Gastroesophageal sphincter (tissue), 4 donors: ENCODE measurements around the gene C10orf71. TPM values are rescaled to one million over a fixed set of nuclear protein-coding genes. Genes with fewer than 3 reads are reported as not detected.

ENCODE experiments used
- ATAC-seq: fragments of 150-250 bp; one replicate; pipeline ENCODE4 v1.9.1; 2016; ENCODE audit warnings: mild to moderate bottlenecking, moderate library complexity
- H3K27ac ChIP-seq, 4 donors: fragments of 200-600 bp; sonication (generic) in 3 of 4; 1 replicate in 3 of 4; 2 replicates in 1 of 4; pipeline ENCODE4 v1.5.1; 2016 to 2019
- H3K27me3 ChIP-seq: fragments of 200-600 bp; sonication (generic); one replicate; pipeline ENCODE4 v1.5.1; 2019
- H3K36me3 ChIP-seq, 2 donors: fragments of 200-600 bp; sonication (generic); one replicate each; pipeline ENCODE4 v1.5.1; 2019; ENCODE audit warnings: control low read depth in 1 of 2
- H3K4me1 ChIP-seq, 3 donors: fragments of 200-600 bp; sonication (generic); 1 replicate in 2 of 3; 2 replicates in 1 of 3; pipeline ENCODE4 v1.5.1; 2016 to 2019; ENCODE audit warnings: control low read depth in 2 of 3
- H3K4me3 ChIP-seq, 2 donors: fragments of 200-600 bp; sonication (generic); one replicate each; pipeline ENCODE4 v1.5.1; 2019; ENCODE audit warnings: mild to moderate bottlenecking in 1 of 2, moderate library complexity in 1 of 2
- H3K9me3 ChIP-seq, 3 donors: fragments of 200-600 bp; sonication (generic); one replicate each; pipeline ENCODE4 v1.5.1; 2017 to 2019; ENCODE audit warnings: control low read depth in 2 of 3
- CTCF ChIP-seq, 4 experiments: fragments of 200-600 bp in 2 of 4; fragments of 450-650 bp in 2 of 4; sonication (generic) in 1 of 4; IDR thresholded peaks; one replicate each; pipeline ENCODE4 v1.5.1; 2017 to 2019; ENCODE audit warnings: antibody characterized with exemption in 4 of 4, mild to moderate bottlenecking in 2 of 4, moderate library complexity in 2 of 4
- EP300 ChIP-seq: sonication (generic); formaldehyde crosslinking; IDR thresholded peaks from one replicate; pipeline ENCODE4 v1.6.1; 2017; ENCODE audit warnings: antibody characterized with exemption, mild to moderate bottlenecking
- POLR2A ChIP-seq, 2 donors: fragments of 450-650 bp; IDR thresholded peaks; one replicate each; pipeline ENCODE4 v1.6.1; 2017; ENCODE audit warnings: antibody characterized with exemption in 2 of 2, mild to moderate bottlenecking in 2 of 2, moderate library complexity in 1 of 2
- POLR2AphosphoS5 ChIP-seq: sonication (generic); formaldehyde crosslinking; IDR thresholded peaks from one replicate; pipeline ENCODE4 v1.6.1; 2017; ENCODE audit warnings: antibody characterized with exemption
- WGBS, 2 donors: methylation state at CpG; one replicate each; pipeline ENCODE4 v1.1.5; 2018; ENCODE audit warnings: low coverage in 1 of 2; 5-methylcytosine and 5-hydroxymethylcytosine counted together
- total RNA-seq, 4 donors: library from RNA; depleted of rRNA; stranded (reverse); fragments of >200 nt; gene quantifications; one replicate each; pipeline ENCODE4 v1.1.0, GENCODE V29; 2016

The C10orf71 gene
- total RNA-seq, 4 donors from 2014 or later = 0.08 to 0.27 TPM; not detected in 2

- TF ChIP-seq POLR2A (IDR thresholded peaks at IDR 0.05) (no peak), POLR2AphosphoS5 (no peak), EP300 (no peak), CTCF (IDR thresholded peaks at IDR 0.05) (no peak)
- Histone ChIP-seq H3K27ac (no peak overlapping the region), H3K4me1 (no peaks in the 10 kb centered on the region), H3K27me3 (peaks cover 8% of the 10 kb centered on the region), H3K9me3 (peaks cover 0 to 36% (median 0%) of the 10 kb centered on the region in 3 donors), H3K36me3 (no peaks in the 10 kb centered on the region), H3K4me3 (no peak overlapping the region)
- ATAC-seq = no peak
- WGBS, 2 donors = 79 to 81% methylated on average over 4 of the region's 8 CpGs
Observed at GRCh38 chr10:49353895-49354566, 55.1 kb downstream of the C10orf71 start.

GRCh38 chr10:49354593-49354992 is 55.6 kb downstream of the C10orf71 start:
- no peak overlapping the region for H3K27ac ChIP-seq
- no peak for ATAC-seq
- peaks cover 11% of the 10 kb centered on the region for H3K27me3 ChIP-seq
- WGBS, 2 donors = no CpG with 5 or more reads among the region's 3 CpGs
- H3K9me3 ChIP-seq = peaks cover 0 to 30% (median 0%) of the 10 kb centered on the region in 3 donors
- H3K36me3 ChIP-seq = no peaks in the 10 kb centered on the region
- H3K4me1 ChIP-seq = no peaks in the 10 kb centered on the region
- TF ChIP-seq POLR2AphosphoS5 (no peak), POLR2A (IDR thresholded peaks at IDR 0.05) (no peak), CTCF (IDR thresholded peaks at IDR 0.05) (no peak), EP300 (no peak)
- no peak overlapping the region for H3K4me3 ChIP-seq

- Histone ChIP-seq H3K4me1 (no peaks in the 10 kb centered on the region), H3K4me3 (no peak overlapping the region), H3K27ac (no peak overlapping the region), H3K27me3 (peaks cover 13% of the 10 kb centered on the region), H3K9me3 (peaks cover 0 to 24% (median 0%) of the 10 kb centered on the region in 3 donors), H3K36me3 (no peaks in the 10 kb centered on the region)
- no peak for ATAC-seq
- 76 to 90% methylated on average over 2 to 3 of the region's 3 CpGs for WGBS, 2 donors
- TF ChIP-seq POLR2AphosphoS5 (no peak), EP300 (no peak), POLR2A (IDR thresholded peaks at IDR 0.05) (no peak), CTCF (IDR thresholded peaks at IDR 0.05) (no peak)
Observed at GRCh38 chr10:49355221-49355620, 56.3 kb downstream of the C10orf71 start.

- no peak for ATAC-seq
- Histone ChIP-seq H3K27ac (no peak overlapping the region), H3K4me3 (no peak overlapping the region), H3K36me3 (no peaks in the 10 kb centered on the region), H3K4me1 (no peaks in the 10 kb centered on the region), H3K27me3 (peaks cover 11% of the 10 kb centered on the region), H3K9me3 (peaks cover 0 to 14% (median 0%) of the 10 kb centered on the region in 3 donors)
- TF ChIP-seq POLR2AphosphoS5 = no peak
- no peak for TF ChIP-seq CTCF (IDR thresholded peaks at IDR 0.05)
- no peak for TF ChIP-seq EP300
- no peak for TF ChIP-seq POLR2A (IDR thresholded peaks at IDR 0.05)
- 81 to 85% methylated on average over 4 of the region's 4 CpGs for WGBS, 2 donors
Observed at GRCh38 chr10:49356181-49356580, 57.2 kb downstream of the C10orf71 start.

GRCh38 chr10:49356944-49357343 is 58.0 kb downstream of the C10orf71 start:
- ATAC-seq = no peak
- no peak for TF ChIP-seq CTCF (IDR thresholded peaks at IDR 0.05)
- TF ChIP-seq EP300 = no peak
- no peak for TF ChIP-seq POLR2A (IDR thresholded peaks at IDR 0.05)

More at GRCh38 chr10:49356944-49357343, 58.0 kb downstream of the C10orf71 start:
- WGBS, 2 donors = 75 to 100% methylated on average over 1 of the region's 1 CpG
- no peak overlapping the region for H3K27ac ChIP-seq
- peaks cover 0 to 12% (median 0%) of the 10 kb centered on the region in 3 donors for H3K9me3 ChIP-seq
- H3K4me3 ChIP-seq = no peak overlapping the region
- H3K4me1 ChIP-seq = no peaks in the 10 kb centered on the region
- peaks cover 11% of the 10 kb centered on the region for H3K27me3 ChIP-seq
- H3K36me3 ChIP-seq = no peaks in the 10 kb centered on the region
